ENCODE results near the gene TOR4A.

Gene TOR4A

DNA sequence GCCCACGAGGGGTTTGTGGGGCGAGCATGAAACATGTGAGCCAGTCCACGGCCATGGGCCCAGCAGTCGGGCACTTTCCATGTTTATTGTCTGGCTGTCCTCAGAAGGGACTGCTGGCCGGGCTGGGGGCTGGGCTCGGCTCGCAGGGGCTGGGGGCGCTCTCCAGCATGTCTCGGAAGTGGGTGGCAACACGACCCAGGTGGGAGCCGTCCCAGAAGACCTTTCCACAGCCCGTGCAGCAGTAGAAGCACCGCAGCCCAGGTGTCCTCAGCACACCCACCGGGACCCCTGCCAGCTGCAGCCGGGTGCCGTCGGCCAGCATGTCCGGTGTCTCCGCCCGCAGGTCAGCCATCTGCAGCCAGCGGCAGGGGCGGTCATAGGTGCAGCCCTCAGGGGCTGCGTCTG is 29.3 kb downstream of the TOR4A start:
- no peaks in the 10 kb centered on the region for H3K36me3 ChIP-seq
- no peaks in the 10 kb centered on the region for H3K27me3 ChIP-seq
- TF ChIP-seq CTCF (IDR thresholded peaks at IDR 0.05; ENCODE audit: low read depth, low read length) = no peak
- H3K9me3 ChIP-seq = no peaks in the 10 kb centered on the region
- no peak overlapping the region for H3K4me3 ChIP-seq (ENCODE audit: low read depth, low read length)
- DNase-seq = peak; percentile 9
- no peaks in the 10 kb centered on the region; the same call in 1 of the 2 replicates for H3K4me1 ChIP-seq

DNA sequence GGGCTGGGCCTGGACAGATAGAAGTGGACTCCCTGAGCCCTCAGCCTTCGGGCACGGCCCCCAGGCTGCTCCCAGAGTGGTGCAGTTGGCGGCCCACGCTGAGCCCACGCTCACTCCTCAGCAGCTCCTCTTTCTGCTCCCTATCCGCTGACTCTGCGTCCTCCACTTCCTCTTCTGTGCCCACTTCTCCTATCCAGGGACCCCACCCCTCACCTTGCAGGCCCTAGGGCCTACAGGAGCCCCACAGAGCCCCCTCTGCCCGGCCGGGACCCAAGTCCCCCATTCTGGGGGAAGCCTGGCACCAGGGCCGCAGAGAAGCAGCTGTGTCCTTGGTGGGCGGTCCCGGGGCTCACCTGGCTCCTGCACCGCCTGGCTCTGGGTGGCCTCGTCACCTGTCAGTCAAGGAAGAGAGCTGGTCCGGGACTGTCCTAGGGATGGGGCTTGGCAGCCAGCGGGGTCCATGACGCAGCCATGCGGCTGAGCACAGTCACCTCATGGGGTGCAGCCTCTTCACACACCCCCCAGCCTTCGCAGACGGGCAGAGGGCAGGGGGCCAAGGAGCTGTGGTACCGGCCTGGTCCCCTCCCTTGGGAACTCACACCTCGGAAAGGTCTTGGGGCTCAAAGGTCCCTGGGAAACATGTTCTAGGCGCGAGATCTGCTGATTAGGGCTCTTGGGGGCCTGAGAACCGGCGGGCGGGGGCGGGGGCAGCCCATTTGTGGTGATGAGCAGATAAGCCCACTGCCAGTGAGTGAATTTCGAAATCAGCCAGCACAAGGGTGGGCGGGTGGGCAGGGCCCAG is 29.9 kb downstream of the TOR4A start:
- Histone ChIP-seq H3K27me3 (no peaks in the 10 kb centered on the region), H3K4me3 (ENCODE audit: low read depth, low read length) (no peak overlapping the region), H3K36me3 (no peaks in the 10 kb centered on the region), H3K9me3 (no peaks in the 10 kb centered on the region), H3K4me1 (no peaks in the 10 kb centered on the region; the same call in 1 of the 2 replicates)
- TF ChIP-seq CTCF (IDR thresholded peaks at IDR 0.05; ENCODE audit: low read depth, low read length) = no peak
- DNase-seq = peak; percentile 13

DNA sequence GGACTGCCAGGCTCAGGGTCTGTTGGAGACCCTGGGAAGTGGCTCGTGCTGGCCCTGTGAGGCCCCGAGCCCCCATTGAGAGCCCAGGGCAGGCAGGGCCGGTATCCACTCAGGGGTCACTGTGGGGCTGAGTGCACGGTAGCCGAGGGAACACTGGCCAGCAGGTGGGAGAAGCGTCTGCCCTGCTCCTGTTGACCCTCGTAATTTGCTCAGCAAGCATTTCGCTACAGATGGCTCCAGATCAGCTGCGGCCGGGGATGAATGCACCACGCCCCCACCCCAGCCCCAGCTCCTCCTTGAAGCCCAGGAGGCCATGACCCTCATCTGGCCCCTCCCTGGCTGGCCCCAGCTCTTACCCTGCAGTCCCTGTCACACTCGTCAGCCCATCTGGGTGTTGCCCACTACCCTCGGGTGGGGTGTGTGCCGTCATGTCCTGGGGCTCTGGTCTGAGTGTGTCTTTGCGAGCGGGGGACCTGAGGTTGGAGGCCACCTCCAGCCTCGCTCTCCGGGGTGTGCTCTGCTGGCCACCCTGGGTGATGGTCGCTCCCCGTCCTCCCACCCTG is 30.6 kb downstream of the TOR4A start:
- no peaks in the 10 kb centered on the region for H3K36me3 ChIP-seq
- H3K4me3 ChIP-seq (ENCODE audit: low read depth, low read length) = no peak overlapping the region
- no peaks in the 10 kb centered on the region; the same call in 1 of the 2 replicates for H3K4me1 ChIP-seq
- DNase-seq = peak; percentile 11
- no peaks in the 10 kb centered on the region for H3K9me3 ChIP-seq
- H3K27me3 ChIP-seq = no peaks in the 10 kb centered on the region
- TF ChIP-seq CTCF (IDR thresholded peaks at IDR 0.05; ENCODE audit: low read depth, low read length) = no peak

GRCh38 chr9:137309368-137310188 is 32.1 kb downstream of the TOR4A start:
- H3K27me3 ChIP-seq = no peaks in the 10 kb centered on the region
- no peaks in the 10 kb centered on the region; the same call in 1 of the 2 replicates for H3K4me1 ChIP-seq
- no peaks in the 10 kb centered on the region for H3K9me3 ChIP-seq
- no peaks in the 10 kb centered on the region for H3K36me3 ChIP-seq
- no peak overlapping the region for H3K4me3 ChIP-seq (ENCODE audit: low read depth, low read length)
- no peak for DNase-seq
- TF ChIP-seq CTCF (IDR thresholded peaks at IDR 0.05; ENCODE audit: low read depth, low read length) = no peak

DNA sequence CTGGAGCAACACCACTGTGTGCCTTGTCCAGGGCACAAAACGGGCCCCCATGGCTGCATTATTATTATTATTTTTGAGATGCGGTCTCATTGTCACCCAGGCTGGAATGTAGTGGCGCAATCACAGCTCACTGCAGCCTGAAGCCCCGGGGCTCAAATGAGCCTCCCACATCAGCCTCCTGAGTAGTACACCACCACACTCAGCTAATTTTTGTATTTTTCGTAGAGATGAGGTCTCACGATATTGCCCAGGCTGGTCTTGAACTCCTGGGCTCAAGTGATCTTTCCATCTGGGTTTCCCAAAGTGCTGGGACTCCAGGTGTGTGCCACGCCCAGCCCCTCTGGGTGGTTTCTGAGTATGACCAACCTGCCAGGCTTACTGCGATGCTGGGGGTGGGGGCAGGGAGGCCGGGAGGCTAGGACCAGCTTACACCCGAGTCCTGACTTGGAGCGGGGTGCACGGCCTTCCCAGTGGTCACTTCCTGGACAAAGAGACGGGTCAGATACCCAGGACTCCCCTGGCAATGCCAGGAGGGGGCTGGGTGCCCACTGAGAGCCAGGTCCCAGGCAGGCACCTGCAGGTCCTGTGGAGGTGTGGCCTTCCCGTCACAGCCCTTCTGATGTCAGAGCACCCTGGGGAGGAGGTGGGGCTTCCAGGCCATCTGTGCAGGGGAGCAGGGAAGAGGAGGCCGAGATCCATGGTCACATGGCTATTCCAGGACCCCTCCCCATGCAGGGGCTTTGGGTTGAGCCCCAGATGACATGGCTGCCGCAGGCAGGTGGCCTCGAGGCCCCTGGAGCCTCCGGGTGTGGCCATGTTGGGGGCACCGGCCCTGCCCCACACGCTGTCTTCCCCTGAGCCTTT is 32.9 kb downstream of the TOR4A start:
- no peaks in the 10 kb centered on the region for H3K27me3 ChIP-seq
- no peak for TF ChIP-seq CTCF (IDR thresholded peaks at IDR 0.05; ENCODE audit: low read depth, low read length)
- H3K36me3 ChIP-seq = no peaks in the 10 kb centered on the region
- no peaks in the 10 kb centered on the region for H3K9me3 ChIP-seq
- H3K4me3 ChIP-seq (ENCODE audit: low read depth, low read length) = no peak overlapping the region
- H3K4me1 ChIP-seq = no peaks in the 10 kb centered on the region; the same call in 1 of the 2 replicates
- peak; percentile 10 for DNase-seq
